Activated T-cell treated with anti-CD3 and anti-CD28 coated beads, Interleukin-2, amount 50 U/mL, for 48 hours (primary cell): ENCODE measurements around the gene C15orf61.

Experiments used
- DNase-seq, 2 experiments: peaks; one replicate each; pipeline ENCODE4 v3.0.0-alpha.2; 2020

C15orf61 gene

GRCh38 chr15:67515090-67515489 is 5.8 kb upstream of the C15orf61 start:
- DNase-seq = no peak

- DNase-seq = no peak
These were observed 5.4 kb upstream of the C15orf61 start for GRCh38 chr15:67515557-67515956.

- no peak for DNase-seq
These were observed 456 bp upstream of the C15orf61 start for GRCh38 chr15:67520321-67521028.

- no peak for DNase-seq
These were observed 1.0 kb downstream of the C15orf61 start for GRCh38 chr15:67521783-67522568.

GRCh38 chr15:67523330-67523729 is 2.4 kb downstream of the C15orf61 start:
- no peak for DNase-seq

- DNase-seq = no peak
These were observed 3.3 kb downstream of the C15orf61 start for GRCh38 chr15:67524235-67524634.

GRCh38 chr15:67528513-67528912 is 7.6 kb downstream of the C15orf61 start:
- no peak for DNase-seq

- no peak for DNase-seq
These were observed 10.5 kb downstream of the C15orf61 start for GRCh38 chr15:67531379-67531914.

GRCh38 chr15:67533873-67534272 is 12.9 kb downstream of the C15orf61 start:
- no peak for DNase-seq

GRCh38 chr15:67534360-67534759 is 13.4 kb downstream of the C15orf61 start:
- DNase-seq = no peak

- no peak for DNase-seq
These were observed 16.8 kb downstream of the C15orf61 start for GRCh38 chr15:67537771-67538170.

- peak; percentile 90 to 91 for DNase-seq
These were observed 21.8 kb downstream of the C15orf61 start, which contains the start of gene MAP2K5 for GRCh38 chr15:67542420-67543347. Gene MAP2K5 (plus strand): TSS chr15:67542703. CDS start chr15:67543336, 633 bp downstream.

GRCh38 chr15:67543348-67543718 is 22.4 kb downstream of the C15orf61 start:
- DNase-seq = no peak

GRCh38 chr15:67544475-67544874 is 23.5 kb downstream of the C15orf61 start:
- DNase-seq = no peak

- no peak for DNase-seq
These were observed 24.9 kb downstream of the C15orf61 start for GRCh38 chr15:67545864-67546263.

- DNase-seq = no peak
These were observed 26.1 kb downstream of the C15orf61 start for GRCh38 chr15:67547064-67547463.

- no peak for DNase-seq
These were observed 26.9 kb downstream of the C15orf61 start for GRCh38 chr15:67547836-67548235.

- no peak for DNase-seq
These were observed 27.4 kb downstream of the C15orf61 start for GRCh38 chr15:67548236-67548852.

GRCh38 chr15:67548862-67549651 is 28.1 kb downstream of the C15orf61 start:
- DNase-seq = no peak

GRCh38 chr15:67549736-67550135 is 28.8 kb downstream of the C15orf61 start:
- DNase-seq = no peak

- no peak for DNase-seq
These were observed 29.6 kb downstream of the C15orf61 start for GRCh38 chr15:67550522-67550921.
